ENCODE data around the gene COPZ2.

COPZ2 gene

DNA sequence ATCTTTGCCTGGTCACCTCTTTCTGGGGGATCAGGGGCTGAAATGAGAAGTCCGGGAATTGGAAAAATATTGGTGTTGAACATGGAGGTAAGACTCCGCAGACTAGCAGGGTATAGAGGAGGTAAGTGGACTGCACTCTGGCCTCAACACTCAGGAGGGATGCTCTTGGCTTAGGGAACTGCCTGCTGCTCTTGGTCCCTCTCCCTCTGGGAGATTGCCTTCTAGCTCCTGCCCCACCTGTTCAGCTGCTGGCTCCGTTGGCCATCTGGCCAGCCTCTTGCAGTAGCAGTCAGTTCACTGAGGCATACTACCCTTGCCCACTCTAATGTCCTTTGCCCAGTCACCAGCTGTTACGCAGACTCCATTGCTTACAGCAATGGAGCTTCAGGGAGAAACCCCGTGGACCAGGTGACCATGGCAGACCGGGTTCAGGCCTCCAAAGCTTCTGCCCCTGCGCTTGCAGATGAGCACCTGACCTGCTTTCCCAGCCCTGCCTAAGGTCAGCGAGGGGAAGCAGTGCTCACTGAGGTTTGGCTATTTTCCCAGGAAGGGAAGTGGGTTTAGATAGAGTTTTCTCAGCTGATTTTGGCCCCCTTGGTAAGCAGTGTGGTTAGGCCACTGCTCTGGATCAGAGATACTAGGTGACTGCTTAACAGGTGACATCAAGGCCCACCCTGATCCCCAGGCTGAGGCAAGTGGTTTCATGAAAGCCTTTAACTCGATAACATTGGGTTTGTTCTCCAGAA lies 54.8 kb downstream of the COPZ2 start:
- DNase-seq, result no peak

DNA sequence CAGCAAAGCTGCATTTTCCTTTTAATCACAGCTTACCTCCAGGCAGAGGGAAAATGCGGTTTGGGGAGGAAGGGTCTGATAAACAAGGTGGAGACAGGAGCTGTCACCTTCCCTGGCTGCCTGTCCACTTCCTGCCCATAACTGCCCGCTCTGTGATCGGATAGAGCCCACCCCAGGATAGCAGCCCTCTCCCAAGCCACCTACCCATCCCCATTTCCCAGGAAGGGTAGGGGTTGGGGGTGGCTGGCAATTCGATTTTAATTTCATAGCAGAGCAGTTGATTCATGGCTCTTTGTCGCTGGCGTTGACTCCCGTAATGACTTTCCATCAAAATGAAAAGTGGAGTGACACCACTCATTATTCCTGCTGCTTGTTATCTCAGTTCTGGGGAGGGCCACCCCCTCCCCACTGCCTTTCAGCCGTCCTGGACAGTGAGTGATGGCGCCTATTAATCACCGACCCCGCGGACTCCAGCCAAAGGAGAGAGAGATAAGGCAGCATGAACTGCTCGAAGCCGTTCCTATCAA lies 55.4 kb downstream of the COPZ2 start:
- DNase-seq, result no peak

DNA sequence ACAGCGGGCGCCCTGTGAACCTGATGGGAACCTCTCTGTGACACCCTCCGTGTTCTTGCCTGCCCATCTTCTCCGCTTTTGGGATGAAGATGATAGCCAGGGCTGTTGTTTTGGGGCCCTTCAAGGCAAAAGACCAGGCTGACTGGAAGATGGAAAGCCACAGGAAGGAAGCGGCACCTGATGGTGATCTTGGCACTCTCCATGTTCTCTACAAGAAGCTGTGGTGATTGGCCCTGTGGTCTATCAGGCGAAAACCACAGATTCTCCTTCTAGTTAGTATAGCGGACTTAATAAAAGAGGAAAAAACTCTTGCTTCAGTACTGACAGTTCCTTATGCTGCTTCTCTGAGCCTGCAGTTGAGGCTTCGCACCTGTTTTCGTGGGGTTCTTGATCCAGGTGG lies 56.1 kb downstream of the COPZ2 start:
- no peak for DNase-seq

DNA sequence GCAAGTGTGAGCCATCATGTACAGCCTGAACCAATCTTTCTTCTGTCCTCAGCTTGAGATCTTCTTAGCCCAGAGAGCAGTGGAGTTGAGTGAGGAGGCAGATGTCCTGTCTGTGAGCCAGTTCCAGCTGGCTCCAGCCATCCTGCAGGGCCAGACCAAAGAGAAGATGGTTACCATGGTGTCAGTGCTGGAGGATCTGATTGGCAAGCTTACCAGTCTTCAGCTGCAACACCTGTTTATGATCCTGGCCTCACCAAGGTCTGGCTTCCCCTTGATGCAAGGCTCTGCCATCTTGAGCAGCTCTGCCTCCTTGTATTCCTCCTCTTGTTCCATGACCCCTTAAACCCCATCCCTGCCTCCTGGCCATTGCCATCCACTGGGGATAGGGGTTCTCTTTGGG lies 57.1 kb downstream of the COPZ2 start:
- DNase-seq, result no peak

DNA sequence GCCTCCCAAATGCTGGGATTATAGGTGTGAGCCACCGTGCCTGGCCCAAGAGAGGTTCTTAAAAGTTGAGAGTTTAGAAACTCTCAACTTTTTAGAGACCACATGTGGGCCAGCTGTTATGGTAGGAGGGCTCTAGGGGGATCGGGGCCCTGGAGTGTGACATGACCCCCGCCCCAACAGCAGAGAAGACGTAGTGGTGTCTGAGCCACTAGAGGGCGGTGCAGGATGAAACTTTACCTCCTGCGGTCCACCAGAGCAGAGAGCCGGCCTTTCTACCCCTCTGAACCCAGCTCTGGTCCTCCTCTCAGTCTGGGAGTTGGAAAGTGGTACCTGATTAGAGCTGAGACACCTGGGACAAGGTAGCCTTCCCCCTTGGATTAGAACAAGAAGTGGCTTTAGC lies 59.3 kb downstream of the COPZ2 start:
- peak; percentile 52 for DNase-seq
